ENCODE results near the gene PHF5A.

DNA sequence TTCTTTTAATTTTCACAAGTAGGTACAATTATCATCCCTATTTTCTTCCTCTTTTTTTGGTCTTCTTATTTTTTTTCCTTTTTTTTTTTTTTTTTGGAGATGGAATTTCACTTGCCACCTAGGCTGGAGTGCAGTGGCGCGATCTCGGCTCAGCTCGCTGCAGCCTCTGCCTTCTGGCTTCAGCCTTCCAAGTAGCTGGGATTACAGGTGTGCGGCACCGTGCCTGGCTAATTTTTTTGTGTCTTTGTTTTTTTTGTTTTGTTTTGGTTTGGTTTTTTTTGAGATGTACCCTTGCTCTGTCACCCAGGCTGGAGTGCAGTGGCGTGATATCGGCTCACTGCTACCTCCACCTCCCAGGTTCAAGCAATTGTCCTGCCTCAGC lies 38.5 kb downstream of the PHF5A start:
- TF ChIP-seq, protein P1, sequence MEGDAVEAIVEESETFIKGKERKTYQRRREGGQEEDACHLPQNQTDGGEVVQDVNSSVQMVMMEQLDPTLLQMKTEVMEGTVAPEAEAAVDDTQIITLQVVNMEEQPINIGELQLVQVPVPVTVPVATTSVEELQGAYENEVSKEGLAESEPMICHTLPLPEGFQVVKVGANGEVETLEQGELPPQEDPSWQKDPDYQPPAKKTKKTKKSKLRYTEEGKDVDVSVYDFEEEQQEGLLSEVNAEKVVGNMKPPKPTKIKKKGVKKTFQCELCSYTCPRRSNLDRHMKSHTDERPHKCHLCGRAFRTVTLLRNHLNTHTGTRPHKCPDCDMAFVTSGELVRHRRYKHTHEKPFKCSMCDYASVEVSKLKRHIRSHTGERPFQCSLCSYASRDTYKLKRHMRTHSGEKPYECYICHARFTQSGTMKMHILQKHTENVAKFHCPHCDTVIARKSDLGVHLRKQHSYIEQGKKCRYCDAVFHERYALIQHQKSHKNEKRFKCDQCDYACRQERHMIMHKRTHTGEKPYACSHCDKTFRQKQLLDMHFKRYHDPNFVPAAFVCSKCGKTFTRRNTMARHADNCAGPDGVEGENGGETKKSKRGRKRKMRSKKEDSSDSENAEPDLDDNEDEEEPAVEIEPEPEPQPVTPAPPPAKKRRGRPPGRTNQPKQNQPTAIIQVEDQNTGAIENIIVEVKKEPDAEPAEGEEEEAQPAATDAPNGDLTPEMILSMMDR (IDR thresholded peaks at IDR 0.05; ENCODE audit: low read depth, low read length) = no peak
- TF ChIP-seq, protein P2, sequence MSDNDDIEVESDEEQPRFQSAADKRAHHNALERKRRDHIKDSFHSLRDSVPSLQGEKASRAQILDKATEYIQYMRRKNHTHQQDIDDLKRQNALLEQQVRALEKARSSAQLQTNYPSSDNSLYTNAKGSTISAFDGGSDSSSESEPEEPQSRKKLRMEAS (IDR thresholded peaks at IDR 0.05; ENCODE audit: low read depth, low read length) = no peak
- no peak for TF ChIP-seq POLR2A (IDR thresholded peaks at IDR 0.05; ENCODE audit: extremely low read depth, insufficient read length)
- TF ChIP-seq MYC (IDR thresholded peaks at IDR 0.05; ENCODE audit: low read depth, low read length) = no peak
